Right lobe of liver (tissue), 4 donors: Measurements from ENCODE around the gene EBP.

Source experiments
- POLR2A ChIP-seq: fragments of 450-650 bp; IDR thresholded peaks from one replicate; pipeline ENCODE4 v1.6.1; 2017; ENCODE audit warnings: antibody characterized with exemption, mild to moderate bottlenecking
- TF ChIP-seq, protein P1 (sequence below), 4 donors: fragments of 200-600 bp in 3 of 4; fragments of 450-650 bp in 1 of 4; IDR thresholded peaks; one replicate each; pipeline versions ENCODE4 v1.5.1 to v1.8.0; 2016 to 2022; ENCODE audit warnings: antibody characterized with exemption in 4 of 4, mild to moderate bottlenecking in 2 of 4
- donor health status: DM: no; HTN: no; CAD: no.
- donor health status: DM: no; HTN: no; CAD: no.
- donor health status: DM: no; HTN: yes; CAD: no.

DNA sequence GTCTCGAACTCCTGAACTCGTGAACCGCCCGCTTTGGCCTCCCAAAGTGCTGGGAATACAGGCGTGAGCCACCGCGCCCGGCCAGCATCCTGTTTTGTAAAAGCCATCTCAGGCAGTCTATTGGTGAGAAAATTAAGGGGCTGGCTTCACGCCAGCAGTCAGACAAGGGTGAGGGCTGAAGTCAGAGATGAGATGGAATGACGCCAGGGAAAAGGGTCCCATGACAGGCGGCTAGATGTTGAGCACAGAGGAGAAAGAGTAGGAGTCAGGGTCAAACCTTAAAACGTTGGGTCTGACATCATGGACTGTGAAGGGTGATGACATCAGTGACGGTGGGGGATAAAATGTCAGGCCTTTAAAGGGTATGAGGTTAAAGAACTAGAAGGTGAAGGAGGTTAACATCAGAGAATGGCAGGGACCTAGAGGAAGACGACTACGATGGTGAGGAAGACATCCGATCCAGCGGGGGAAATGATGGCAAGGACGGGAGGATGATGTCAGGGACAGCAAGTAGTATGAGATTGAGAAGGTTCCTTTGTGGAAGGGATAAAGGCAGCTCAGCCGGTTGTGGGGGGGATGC lies 52.2 kb downstream of the EBP start:
- TF ChIP-seq, protein P1, sequence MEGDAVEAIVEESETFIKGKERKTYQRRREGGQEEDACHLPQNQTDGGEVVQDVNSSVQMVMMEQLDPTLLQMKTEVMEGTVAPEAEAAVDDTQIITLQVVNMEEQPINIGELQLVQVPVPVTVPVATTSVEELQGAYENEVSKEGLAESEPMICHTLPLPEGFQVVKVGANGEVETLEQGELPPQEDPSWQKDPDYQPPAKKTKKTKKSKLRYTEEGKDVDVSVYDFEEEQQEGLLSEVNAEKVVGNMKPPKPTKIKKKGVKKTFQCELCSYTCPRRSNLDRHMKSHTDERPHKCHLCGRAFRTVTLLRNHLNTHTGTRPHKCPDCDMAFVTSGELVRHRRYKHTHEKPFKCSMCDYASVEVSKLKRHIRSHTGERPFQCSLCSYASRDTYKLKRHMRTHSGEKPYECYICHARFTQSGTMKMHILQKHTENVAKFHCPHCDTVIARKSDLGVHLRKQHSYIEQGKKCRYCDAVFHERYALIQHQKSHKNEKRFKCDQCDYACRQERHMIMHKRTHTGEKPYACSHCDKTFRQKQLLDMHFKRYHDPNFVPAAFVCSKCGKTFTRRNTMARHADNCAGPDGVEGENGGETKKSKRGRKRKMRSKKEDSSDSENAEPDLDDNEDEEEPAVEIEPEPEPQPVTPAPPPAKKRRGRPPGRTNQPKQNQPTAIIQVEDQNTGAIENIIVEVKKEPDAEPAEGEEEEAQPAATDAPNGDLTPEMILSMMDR (IDR thresholded peaks at IDR 0.05) = no peak
- TF ChIP-seq POLR2A = no peak
